ENCODE results near the gene CADM3.

CADM3 gene

GRCh38 chr1:159229896-159230295, 58.5 kb downstream of the CADM3 start:
- in situ Hi-C loops (cut with MboI; ENCODE audit: low pct_unique_long_range_greater_than_20kb, low sequenced_read_pairs), result no loop called here
- no peak for DNase-seq

DNA sequence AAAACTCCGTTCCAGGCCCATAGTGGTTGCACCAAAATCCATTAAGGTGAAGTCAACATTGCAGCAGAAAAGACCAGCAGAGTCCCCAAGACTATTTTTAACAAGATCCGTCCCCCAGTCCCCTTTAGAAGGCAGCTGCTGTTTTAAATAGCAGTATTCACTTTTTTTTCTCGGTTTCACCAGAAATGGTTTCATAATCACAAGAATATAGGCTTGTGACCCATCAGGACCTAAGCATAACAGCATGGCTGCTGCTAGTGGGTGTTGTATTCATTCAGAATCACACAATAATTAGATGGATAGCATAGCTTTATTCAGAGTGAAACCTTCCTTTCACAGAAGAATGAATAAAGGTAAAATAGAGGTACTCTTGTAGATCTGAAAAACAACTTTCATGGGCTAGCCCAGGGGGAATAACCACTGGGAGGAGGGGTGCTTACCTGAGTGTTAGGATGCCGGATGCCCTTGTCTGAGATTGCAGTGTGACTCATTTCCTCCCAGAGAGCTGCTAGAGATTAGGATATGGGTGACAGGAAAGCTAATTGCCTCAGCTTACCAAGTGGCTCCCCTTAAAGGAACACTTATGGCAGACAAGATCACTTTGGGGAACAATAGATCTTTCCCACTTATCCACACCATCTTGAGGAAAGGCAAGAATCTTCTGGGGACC, 68.3 kb downstream of the CADM3 start:
- in situ Hi-C loops (cut with MboI; ENCODE audit: low pct_unique_long_range_greater_than_20kb, low sequenced_read_pairs), result no loop called here
- no peak for DNase-seq

GRCh38 chr1:159247266-159247665, 75.9 kb downstream of the CADM3 start:
- in situ Hi-C loops (cut with MboI; ENCODE audit: low pct_unique_long_range_greater_than_20kb, low sequenced_read_pairs), result no loop called here
- no peak for DNase-seq

DNA sequence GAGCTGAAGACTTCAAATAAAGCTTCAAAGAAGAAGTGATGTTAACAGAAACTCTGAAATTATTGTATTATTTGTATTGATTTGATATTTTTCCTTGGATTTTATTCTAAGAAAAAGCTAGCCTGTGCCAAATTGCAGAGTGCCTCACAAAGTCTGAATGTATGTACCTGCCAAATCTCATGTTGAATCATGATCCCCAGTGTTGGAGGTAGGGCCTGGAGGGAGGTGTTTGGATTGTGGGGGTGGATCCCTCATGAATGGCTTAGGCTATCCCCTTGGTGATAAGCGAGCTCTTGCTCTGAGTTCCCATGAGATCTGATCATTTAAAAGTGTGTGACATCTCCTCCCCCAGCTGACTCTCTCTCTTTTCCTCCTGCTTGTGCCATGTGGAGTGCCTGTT, 76.9 kb downstream of the CADM3 start:
- DNase-seq, result no peak
- in situ Hi-C loops (cut with MboI; ENCODE audit: low pct_unique_long_range_greater_than_20kb, low sequenced_read_pairs), result no loop called here

GRCh38 chr1:159250638-159251216, 79.3 kb downstream of the CADM3 start:
- in situ Hi-C loops (cut with MboI; ENCODE audit: low pct_unique_long_range_greater_than_20kb, low sequenced_read_pairs), result no loop called here
- peak; percentile 20 for DNase-seq
